GM10248 (cell line): ENCODE data around the gene ACADL.

ENCODE experiments used
- CTCF ChIA-PET: fragments of 300-600 bp; sonication (Branson Sonifier 250); formaldehyde crosslinking; extraction: SDS; loops from one replicate; lab custom pipeline; 2021; ENCODE audit warnings: antibody characterized with exemption; lab: Yijun Ruan, JAX
- POLR2A ChIA-PET: fragments of 350-650 bp; sonication (Branson Sonifier 250); formaldehyde crosslinking; extraction: SDS; loops from one replicate; lab custom pipeline; 2020; ENCODE audit warnings: antibody characterized with exemption; lab: Yijun Ruan, JAX
- DNase-seq: peaks from one replicate; pipeline ENCODE4 v3.0.0; 2012; ENCODE audit errors: extremely low spot score
- TF ChIP-seq, protein P1 (sequence below): IDR thresholded peaks from 2 replicates; pipeline ENCODE4 v1.5.1; 2012; ENCODE audit warnings: mild to moderate bottlenecking, low read depth; ENCODE audit errors: extremely low read depth, missing control alignments, control extremely low read depth

Gene ACADL

DNA sequence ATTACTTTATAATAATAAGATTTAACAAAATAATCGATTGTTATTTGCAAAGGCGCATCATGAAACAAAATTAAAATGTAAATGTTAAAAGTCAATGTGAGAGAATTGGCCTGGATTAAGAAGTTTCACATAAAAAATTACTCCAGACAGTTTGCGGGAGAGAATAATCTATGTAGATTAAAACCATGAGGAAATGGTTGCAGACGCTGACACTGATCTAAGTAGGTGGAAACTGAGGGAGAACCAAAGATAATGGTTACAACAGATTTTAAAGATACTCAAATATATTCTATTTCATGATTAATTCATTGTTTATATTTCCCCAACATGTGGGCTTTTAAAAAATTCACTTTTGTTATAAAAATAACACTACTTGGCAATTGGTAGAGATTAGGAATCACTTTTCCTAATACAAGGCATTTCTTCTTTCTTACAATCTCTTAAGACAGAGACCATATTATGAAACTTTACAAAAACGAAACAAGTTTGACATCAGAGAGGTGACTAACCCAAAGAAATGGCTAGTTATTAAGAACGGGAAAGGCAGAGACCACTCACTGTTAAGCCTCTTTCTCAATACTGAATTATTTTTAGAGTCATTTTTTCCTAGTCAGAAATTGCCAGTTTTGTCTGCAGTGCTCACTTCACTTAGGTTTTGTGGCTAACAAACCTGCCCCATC is 55.6 kb downstream of the ACADL start:
- DNase-seq: peak; percentile 24
- POLR2A ChIA-PET: no interaction called here
- CTCF ChIA-PET: no interaction called here
- TF ChIP-seq, protein P1, sequence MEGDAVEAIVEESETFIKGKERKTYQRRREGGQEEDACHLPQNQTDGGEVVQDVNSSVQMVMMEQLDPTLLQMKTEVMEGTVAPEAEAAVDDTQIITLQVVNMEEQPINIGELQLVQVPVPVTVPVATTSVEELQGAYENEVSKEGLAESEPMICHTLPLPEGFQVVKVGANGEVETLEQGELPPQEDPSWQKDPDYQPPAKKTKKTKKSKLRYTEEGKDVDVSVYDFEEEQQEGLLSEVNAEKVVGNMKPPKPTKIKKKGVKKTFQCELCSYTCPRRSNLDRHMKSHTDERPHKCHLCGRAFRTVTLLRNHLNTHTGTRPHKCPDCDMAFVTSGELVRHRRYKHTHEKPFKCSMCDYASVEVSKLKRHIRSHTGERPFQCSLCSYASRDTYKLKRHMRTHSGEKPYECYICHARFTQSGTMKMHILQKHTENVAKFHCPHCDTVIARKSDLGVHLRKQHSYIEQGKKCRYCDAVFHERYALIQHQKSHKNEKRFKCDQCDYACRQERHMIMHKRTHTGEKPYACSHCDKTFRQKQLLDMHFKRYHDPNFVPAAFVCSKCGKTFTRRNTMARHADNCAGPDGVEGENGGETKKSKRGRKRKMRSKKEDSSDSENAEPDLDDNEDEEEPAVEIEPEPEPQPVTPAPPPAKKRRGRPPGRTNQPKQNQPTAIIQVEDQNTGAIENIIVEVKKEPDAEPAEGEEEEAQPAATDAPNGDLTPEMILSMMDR: no peak

DNA sequence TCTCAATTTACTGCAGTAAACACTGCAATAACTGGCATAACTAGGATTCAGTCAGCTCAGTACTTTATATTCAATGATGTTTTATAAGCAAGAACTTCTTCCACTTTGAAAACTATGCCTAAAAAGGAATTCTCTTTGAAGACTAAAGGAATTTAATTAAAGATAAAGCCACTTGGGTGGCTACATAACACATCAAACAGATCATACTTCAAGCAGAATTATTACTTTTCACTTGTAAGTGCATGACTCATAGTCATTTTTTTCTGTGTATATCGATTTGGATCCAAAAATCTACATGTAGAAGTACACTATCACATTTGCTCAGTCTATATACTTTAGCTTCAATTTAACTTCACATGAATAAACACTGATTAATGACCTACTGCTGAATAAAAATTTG is 58.0 kb downstream of the ACADL start:
- TF ChIP-seq, protein P1: no peak
- ChIA-PET CTCF (interaction anchor here (1.2 kb wide), 1 partner anchor 10 kb away, joined by 4 read pairs; no protein-coding TSS in a partner anchor), POLR2A (no interaction called here)
- no peak for DNase-seq

DNA sequence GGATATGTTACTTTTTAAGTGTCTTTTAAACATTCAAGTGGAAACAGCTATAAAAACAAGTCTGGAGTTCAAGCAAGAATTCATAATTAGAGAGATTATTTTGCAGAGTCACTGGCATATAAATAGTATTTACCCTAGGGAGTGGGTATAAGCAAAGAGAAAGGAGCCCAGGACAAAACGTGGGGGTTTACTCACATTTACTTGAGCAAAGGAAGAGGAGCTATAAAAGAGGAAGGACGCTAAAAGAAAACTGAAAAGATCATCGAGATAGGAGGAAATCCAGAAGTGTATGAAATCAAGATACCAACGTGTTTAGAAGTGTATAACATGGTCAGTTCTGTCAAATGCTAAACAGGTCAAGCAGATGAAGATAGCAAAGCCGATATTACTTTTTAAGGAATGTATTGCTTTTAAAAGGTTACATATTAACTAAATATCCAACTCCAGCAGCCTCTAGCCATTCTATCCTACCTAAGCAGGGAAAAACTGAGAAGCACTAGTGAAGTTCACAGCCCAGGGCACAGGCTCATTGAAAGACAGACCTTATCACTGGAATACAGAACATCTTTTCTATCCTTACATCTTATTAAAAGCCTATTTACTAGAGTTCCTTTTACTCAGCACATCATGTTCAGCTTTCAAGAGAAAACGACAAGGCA is 62.7 kb downstream of the ACADL start:
- TF ChIP-seq, protein P1: no peak
- no peak for DNase-seq
- POLR2A ChIA-PET: no interaction called here
- CTCF ChIA-PET: no interaction called here

DNA sequence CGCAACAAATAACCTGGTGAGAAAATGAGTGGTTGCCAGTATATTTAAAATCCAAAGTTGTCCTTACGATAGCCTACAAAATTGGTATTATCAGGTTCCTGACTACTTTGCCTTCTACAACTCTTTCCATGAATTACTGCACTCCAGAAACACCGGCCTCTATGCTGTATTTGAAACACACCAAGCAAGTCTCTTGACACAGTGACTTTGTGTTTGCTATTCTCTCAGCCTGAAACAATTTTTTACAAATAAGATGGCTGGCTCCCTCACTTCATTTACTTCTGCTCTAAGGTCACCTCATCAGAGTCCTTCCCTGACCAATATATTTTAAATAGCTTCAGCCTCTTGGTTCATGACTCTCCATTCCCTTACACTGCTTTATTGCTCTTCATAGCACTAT is 66.2 kb downstream of the ACADL start:
- CTCF ChIA-PET: interaction anchor here (1.1 to 1.2 kb wide), 3 partner anchors 12 to 40 kb away, joined by 3 to 6 read pairs (median 5); no protein-coding TSS in a partner anchor
- POLR2A ChIA-PET: no interaction called here
- no peak for DNase-seq
- TF ChIP-seq, protein P1: no peak

DNA sequence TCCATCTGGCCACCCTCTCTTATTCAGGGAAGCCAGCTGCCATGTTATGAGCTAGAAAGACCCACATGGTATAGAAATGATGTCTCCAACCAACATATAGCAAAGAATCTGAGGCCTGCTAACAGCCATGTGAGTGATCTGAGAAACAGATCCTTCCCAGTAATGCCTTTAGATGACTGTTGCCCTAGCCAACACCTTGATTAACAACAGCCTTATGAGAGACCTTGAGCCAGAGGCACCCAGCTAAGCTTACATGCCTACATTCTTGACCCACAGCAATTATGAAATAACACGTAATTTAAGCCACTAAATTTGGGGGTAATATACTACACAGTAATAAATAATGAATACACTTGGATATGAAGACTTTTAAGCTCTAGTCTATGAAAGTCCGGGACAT is 67.0 kb downstream of the ACADL start:
- ChIA-PET CTCF (interaction anchor here (1.0 to 1.2 kb wide), 4 partner anchors 11 to 79 kb away, joined by 3 to 6 read pairs (median 4); no protein-coding TSS in a partner anchor), POLR2A (no interaction called here)
- no peak for DNase-seq
- TF ChIP-seq, protein P1: no peak

DNA sequence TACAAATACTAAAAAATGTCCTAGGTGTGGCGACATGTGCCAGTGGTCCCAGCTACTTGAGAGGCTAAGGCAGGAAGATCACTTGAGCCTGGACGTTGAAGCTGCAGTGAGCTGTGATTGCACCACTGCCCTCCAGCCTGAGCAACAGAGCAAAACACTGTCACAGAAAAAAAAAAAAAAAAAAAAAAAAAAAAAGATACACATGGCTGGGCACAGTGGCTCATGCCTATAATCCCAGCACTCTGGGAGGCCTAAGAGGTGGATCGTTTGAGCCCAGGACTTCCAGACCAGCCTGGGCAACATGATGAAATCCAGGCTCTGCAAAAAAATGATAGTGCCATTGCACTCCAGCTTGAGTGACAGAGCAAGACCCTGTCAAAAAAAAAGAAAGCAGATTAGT is 67.7 kb downstream of the ACADL start:
- TF ChIP-seq, protein P1: no peak
- no peak for DNase-seq
- POLR2A ChIA-PET: no interaction called here
- CTCF ChIA-PET: interaction anchor here (1.0 to 1.2 kb wide), 2 partner anchors 41 to 78 kb away, joined by 3 to 5 read pairs; no protein-coding TSS in a partner anchor
